Measurements from ENCODE around the gene ZNF180.
"Not testable (repeated sequence)": the region's sequence is repeated elsewhere in the genome, so short reads cannot be mapped to it uniquely, and the experiment has no call there.

Gene ZNF180

GRCh38 chr19:44496711-44497110 is 3.6 kb downstream of the ZNF180 start:
- no peak for DNase-seq

DNA sequence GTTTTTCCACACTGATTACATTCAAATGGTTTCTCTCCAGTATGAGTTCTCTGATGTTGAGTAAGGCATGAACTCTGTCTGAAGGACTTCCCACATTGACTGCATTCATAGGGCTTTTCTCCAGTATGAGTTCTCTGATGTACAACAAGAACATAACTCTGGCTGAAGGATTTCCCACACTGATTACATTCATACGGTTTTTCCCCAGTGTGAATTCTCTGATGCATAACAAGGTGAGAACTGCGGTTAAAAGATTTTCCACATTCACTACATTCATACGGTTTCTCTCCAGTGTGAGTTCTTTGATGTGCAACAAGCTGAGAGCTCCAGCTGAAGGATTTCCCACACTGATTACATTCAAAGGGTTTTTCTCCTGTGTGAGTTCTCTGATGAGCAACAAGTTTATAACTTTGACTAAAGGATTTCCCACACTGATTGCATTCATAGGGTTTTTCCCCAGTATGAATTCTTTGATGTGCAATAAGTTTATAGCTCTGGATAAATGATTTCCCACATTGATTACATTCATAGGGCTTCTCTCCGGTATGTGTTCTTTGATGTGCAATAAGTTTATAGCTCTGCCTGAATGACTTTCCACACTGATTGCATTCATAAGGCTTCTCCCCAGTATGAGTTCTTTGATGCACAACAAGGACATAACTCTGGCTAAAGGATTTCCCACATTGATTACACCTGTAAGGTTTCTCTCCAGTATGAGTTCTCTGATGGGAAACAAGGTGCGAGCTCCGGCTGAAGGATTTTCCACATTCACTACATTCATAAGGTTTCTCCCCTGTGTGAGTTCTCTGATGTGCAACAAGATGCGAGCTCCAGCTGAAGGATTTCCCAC is 23.5 kb downstream of the ZNF180 start:
- peak; percentile 9 for DNase-seq

GRCh38 chr19:44468730-44469129 is 31.6 kb downstream of the ZNF180 start:
- DNase-seq = not testable (repeated sequence)

GRCh38 chr19:44462600-44463286 is 37.6 kb downstream of the ZNF180 start:
- DNase-seq = not testable (repeated sequence)

GRCh38 chr19:44456016-44456415 is 44.3 kb downstream of the ZNF180 start:
- DNase-seq = not testable (repeated sequence)

GRCh38 chr19:44455100-44455499 is 45.2 kb downstream of the ZNF180 start:
- DNase-seq = no peak

DNA sequence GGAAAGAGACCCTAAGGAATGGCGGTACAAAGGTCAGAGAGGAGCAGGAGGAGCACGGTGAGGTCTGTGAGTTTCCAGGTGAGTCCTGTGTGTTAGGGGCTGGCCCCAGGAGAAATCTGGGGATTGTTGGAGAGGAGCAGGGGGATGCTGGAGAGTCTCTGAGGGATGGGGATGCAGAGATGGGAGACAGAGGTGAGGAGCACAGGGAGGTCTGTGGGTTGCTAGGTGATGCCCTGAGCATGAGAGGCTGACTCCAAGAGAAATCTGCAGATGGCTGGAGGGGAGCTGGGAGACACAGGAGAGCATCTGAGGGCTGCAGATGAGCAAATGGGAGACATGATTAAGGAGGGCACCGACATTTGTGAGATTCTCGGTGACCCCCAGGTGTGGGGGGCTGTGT is 48.0 kb downstream of the ZNF180 start:
- no peak for DNase-seq

DNA sequence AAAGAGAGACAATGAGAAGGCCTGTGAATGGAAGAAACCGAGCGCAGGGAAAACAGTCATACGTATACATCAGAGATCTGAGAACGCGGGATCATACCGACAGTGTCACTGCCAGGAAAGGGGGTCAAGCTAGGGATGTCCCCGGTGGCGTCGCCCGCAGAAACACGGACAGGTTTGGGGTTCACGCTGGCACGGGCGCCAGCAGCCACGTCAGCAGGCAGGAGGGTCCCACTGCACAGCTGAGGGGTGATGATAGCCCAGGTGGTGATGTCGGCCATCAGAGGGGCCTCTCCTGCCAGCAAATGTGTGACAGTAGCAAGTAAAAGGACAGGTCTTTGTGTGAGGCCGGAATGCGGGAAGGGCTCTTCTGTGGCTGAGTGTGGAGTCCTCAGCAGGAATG is 48.6 kb downstream of the ZNF180 start:
- no peak for DNase-seq

DNA sequence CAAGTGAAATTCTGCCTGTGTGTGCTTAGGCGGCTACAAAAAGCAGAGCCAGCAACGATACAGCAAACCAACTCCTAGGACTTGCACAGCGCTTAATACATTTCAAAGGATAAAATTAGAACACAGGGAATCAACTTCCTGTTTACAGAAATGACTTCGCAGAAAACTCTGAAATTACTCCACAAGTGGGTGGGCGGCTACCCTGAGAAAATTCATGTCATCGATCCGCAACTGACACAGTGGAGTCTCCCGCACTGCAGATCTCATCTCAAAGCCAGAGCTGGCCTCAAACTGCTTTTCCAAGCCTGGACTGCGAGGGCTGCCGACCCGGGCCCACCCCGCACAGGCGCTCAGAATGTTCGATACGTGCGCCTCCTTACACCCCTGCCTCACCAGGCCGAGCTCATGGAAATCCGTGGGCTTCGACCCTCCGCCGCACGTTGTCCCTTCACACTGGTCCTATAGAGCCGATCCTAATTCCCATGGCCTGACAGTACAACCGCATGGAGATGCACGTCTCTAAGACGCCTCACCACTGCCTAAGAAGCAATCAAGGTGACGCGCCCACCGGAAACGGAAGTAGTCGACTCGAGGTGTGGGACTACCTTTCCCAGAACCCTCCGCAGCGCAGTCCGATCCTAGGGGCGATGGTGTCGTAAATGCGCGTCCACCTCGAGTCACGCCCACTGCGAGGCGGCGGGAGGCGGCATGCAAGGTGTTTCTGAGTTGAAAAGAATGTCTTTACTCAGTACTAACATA is 52.2 kb downstream of the ZNF180 start, which contains the start of gene ZNF229:
Gene ZNF229, minus strand, starts transcription at position 557 of the 759 bp plus-strand sequence. CDS start 5,625 bp downstream, outside the sequence.
- peak; percentile 92 for DNase-seq

DNA sequence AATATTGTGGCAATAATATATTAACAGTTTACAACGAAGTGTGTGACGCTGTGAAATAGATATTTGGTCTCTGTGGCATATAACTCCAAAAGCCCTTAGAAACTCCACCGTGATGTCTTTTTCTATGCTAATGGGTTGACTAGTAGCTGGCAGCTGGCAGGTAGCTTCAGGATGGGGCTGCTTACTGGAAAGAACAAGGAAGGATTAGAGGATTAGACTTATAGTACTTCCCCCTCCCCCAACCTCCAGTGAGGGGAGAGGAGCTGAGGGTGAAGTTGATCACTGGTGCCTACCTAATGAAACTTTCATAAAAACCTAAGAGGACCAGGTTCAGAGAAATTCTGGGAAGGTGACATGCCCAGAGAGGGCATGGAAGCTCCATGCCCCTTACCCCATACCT is 61.9 kb downstream of the ZNF180 start:
- no peak for DNase-seq

- DNase-seq = no peak
Measured at GRCh38 chr19:44435441-44435840, 64.9 kb downstream of the ZNF180 start.

GRCh38 chr19:44430956-44431355 is 69.4 kb downstream of the ZNF180 start:
- DNase-seq = no peak
